AG09309 (cell line): Measurements from ENCODE around the gene NPR2.

Source experiments
- DNase-seq: peaks from one replicate; pipeline ENCODE4 v3.0.0-alpha.2; 2010; ENCODE audit warnings: low read depth
- H3K4me3 ChIP-seq: 2 replicates; pipeline ENCODE4 v1.5.1; 2011; ENCODE audit warnings: mild to moderate bottlenecking, low read depth, low read length, moderate library complexity; ENCODE audit not compliant: control insufficient read depth
- CTCF ChIP-seq: IDR thresholded peaks from 2 replicates; pipeline ENCODE4 v1.5.1; 2011; ENCODE audit warnings: mild to moderate bottlenecking, low read depth, low read length, inconsistent platforms; ENCODE audit not compliant: insufficient read depth, control insufficient read depth; ENCODE audit errors: missing control alignments

NPR2 gene

GRCh38 chr9:35832814-35833213, 41.4 kb downstream of the NPR2 start:
- no peak overlapping the region for H3K4me3 ChIP-seq
- DNase-seq, result no peak
- TF ChIP-seq CTCF, result no peak

- no peak for TF ChIP-seq CTCF
- no peak for DNase-seq
- no peak overlapping the region for H3K4me3 ChIP-seq
These were observed 43.1 kb downstream of the NPR2 start for GRCh38 chr9:35834260-35835215.

DNA sequence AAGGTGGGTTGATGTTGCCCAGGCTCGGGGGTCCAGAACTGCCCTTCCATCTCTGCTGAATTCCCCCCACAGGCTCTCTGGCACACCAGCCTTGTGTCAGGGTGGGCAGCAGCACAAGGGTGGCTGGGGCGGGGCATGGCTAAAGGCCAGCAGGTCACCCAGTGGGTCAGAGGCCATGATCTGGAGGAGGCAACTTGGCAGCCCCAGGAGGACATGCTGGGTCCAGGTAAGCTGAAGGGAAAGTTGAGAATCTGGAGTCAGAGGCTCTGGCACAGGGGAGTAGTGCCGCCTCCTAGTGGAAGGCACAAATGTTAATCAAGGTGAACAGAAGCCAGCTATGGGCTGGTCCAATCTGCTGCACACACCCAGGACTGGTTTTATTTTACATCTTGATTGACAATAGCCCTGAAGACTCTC, 43.8 kb downstream of the NPR2 start:
- TF ChIP-seq CTCF, result peak; percentile 26
- DNase-seq, result no peak
- H3K4me3 ChIP-seq, result no peak overlapping the region

DNA sequence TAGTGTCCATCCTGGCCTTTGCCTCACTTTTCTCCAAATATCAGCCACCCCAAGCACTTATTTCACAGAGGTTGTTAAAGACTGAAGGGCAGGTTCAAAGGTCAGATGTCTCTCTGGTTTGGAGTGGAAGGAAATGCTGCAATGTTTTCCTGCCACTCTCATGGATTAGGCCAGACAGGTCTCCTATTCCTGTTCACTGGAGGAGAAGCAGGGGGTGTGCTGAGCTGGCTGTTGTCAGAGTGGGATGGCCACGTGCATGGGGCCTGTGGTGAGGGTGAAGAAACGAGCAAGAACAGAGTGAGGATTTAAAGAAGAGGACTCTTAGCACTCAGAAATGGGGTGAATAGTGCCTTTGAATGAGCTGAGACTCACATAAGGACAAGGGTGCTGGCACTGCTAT, 44.4 kb downstream of the NPR2 start:
- TF ChIP-seq CTCF, result no peak
- DNase-seq, result no peak
- H3K4me3 ChIP-seq, result no peak overlapping the region

- no peak for TF ChIP-seq CTCF
- DNase-seq, result no peak
- H3K4me3 ChIP-seq, result no peak overlapping the region
These were observed 45.2 kb downstream of the NPR2 start for GRCh38 chr9:35836595-35836994.

GRCh38 chr9:35839926-35840325, 48.5 kb downstream of the NPR2 start:
- no peak for TF ChIP-seq CTCF
- no peak overlapping the region for H3K4me3 ChIP-seq
- no peak for DNase-seq
